ENCODE measurements around the gene ADCY4.

Gene ADCY4

GRCh38 chr14:24293525-24293924, 41.3 kb downstream of the ADCY4 start:
- FAIRE-seq, result no peak

DNA sequence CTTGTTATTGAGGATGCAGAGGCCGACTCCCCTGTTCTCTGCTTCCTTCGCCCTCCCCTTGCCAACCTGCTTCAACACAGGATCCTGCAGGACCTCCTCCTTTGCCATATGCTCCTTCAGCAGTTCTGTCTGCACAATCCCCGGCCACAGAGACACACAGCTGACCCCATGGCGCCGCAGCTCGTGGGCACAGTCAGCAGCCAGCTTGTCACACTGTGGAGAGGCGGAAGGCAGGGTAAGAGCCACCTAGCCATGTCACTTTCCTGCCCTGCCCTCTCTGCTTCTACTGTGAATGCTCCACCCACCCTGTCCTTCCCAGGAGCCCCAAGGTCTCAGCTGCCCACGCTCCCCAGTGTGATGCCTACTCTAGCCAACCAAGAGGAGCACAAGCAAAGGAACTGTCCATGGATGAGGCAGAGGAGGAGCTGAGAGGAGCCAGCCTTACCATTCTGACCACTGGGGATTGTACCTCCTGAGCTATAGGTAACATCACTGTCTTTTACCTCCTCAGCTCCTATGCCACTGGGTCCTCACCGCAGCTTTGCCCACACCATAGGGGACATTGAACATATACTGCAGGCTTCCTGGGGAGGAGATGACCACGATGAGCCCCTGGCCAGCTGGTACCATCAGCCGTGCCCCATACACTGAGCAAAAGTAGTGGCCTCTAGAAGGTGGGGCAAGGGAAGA, 42.6 kb downstream of the ADCY4 start:
- no peak for FAIRE-seq

DNA sequence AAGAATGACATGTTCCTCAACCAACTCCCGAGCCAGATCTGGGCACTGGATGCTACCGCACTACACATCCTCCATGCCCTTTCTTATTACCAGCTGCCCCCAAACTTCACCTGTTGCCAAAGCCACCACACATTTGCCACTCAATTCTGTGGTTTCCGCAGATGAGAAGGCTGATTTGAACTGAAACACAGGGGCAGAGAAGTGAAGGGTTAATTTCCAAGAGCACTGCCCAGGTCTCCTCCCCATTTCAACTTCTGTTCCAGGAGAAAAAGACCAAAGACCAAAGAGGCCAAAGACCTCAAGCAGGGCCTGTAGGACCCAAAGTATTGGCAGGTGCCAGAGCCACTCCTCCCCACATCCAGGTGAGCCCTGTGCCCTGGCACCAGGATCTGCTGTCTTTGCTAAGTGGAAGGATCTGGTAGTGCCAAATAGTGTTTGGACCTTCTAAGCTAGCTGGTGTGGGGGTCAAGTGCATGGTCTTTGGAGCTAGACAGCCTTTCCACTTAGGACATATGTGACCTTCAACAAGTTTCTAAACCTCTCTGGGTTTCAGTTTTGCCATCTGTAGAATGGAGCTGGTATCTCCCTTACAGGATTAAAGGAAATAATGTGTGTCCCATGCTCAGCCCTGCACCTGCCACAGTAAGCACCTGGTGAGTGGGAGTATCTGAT, 43.3 kb downstream of the ADCY4 start:
- no peak for FAIRE-seq

DNA sequence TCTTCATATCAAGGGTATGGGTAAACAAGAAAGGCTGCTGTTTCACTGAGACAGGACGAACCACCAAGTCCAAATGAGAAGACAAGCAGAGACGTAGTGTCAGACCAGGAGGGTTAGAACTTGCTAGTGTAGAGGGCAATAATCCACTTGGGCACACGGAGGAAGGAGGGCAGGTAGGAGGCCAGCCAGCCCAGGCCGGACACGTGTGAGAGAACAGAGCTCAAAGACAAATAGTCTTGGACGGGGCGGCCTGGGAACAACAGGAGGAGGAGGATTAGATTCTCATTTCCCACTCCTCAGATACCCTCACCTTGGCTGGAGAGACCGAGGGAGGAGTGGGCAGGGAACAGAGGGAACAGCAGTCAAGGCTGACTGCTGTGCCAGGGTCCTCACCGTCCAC, 44.1 kb downstream of the ADCY4 start:
- no peak for FAIRE-seq

GRCh38 chr14:24289649-24290280, 45.1 kb downstream of the ADCY4 start:
- FAIRE-seq, result no peak

DNA sequence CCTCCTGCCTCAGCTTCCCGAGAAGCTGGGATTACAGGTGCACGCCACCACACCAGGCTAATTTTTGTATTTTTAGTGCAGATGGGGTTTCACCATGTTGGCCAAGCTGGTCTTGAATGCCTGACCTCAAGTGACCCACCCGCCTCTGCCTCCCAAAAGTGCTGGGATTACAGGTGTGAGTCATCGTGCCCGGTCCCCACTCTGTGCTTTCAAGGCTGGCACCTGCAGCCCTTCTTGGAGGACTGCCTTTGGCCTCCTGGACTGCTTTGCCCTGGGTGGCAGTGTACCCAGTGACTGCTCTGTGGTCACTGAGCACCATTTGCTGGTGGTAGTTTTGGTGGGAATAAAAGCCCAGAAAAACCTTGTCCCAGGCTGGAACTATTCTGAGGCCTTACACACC, 47.9 kb downstream of the ADCY4 start:
- FAIRE-seq, result no peak

DNA sequence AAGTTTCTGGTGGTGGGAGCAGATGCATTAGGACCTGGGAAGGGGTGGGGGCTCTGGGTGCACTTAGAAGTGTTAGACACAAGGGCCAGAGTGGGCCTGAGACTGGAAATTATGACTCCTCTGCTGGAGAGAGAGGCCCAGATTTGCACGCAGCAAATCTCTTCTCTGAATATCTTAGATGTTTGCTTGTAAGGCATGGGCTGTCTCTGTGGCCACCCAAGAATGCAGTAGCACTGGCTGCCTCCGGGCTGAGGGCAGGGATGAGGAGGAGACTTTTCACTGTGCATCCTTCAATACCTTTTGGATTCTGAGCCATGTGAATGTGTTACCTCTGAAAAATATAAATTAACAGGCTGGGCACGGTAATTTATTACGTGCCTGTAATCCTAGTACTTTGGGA, 49.5 kb downstream of the ADCY4 start:
- FAIRE-seq, result no peak

DNA sequence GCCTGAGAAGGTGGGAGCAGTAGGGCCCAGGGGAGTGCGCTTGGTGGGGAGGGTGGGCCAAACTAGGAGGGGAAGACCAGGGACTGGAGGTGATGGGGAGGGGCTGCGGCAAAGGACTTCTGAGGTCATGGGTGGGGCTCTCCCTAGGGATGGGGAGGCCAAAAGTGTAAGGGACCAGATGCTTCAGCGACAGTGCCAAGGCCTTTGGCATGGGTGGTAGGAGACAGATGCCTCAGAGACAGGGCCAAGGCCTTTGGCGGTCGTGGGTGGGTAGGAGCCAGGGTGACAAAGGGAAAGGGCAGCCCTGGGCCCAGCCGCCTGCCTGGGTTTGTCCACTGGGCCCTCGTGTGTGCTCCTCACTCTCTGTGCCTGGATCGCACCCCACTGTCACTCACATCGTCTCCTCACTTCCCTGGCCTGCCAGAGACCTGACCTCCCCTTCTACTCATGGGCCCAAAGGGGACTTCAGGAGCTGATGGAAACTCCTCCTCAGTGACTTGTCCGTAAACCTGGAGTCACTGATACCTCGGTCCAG, 50.3 kb downstream of the ADCY4 start:
- no peak for FAIRE-seq

DNA sequence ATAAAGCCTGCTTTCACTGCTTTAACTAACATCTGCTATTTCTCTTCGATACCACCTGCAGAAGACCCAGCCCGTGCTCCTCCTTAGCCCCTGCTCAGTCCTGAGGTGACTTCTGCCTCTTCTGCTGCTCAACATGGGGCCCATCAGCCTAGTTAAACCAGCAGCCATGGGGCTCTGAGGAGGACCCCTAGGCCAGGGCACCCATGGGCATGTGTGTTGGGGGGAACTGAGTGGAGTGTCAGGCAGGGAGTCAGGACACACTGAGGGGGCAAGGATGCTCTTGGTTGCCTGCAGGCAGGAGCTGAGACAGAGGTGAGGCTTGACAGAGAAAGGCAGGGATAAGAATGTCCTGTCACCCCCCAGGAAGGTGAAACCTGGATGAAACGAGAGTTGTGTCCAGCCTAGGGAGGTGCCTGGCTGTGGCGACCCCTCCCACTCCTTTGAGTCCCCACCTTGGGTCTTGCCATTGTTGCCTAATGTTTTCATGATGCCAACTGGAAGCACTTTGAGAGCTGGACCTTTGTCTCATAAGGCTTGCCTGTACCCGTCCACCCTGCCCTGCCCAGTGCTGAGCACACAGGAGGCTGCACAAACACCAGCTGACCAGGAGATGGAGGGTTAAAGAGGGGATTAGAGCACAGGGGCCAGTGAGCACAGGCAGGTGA, 50.9 kb downstream of the ADCY4 start:
- no peak for FAIRE-seq

DNA sequence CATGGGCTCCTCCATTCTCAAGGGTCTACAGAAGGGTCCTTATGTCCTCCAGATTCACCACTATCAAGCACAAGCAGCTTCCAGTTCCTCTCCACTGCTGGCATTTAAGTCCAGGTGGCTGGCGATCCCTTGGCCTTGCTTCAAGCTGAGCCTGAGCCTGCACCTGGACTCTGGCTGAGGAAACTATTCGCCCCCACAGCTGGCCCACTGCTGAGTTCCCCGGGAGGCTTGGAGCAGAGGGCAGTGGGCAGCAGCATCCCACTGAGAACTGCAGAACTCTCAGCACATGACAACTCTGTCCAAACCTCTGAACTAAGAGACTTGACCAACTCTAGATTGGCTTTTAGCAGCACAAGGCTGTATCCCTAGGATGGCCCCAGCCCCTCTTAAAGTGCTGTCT, 52.1 kb downstream of the ADCY4 start:
- FAIRE-seq, result no peak

DNA sequence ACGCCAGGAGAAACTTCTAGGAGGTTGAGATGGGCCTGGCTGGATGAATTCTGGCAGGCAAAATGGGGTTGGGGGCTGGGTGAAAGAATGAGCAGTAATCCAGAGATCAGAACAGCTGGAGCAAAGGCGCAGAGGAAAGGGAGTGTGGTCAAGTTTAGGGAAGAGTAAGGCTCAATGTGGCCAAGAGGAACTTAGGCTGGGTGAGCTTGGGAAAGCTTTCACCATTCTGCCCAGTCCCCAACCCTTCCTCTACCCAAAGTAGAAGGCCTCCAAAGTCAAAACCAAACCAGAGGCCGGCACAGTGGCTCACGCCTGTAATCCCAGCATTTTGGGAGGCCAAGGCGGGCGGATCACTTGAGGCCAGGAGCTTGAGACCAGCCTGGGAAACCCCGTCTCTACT, 53.2 kb downstream of the ADCY4 start:
- FAIRE-seq, result no peak

DNA sequence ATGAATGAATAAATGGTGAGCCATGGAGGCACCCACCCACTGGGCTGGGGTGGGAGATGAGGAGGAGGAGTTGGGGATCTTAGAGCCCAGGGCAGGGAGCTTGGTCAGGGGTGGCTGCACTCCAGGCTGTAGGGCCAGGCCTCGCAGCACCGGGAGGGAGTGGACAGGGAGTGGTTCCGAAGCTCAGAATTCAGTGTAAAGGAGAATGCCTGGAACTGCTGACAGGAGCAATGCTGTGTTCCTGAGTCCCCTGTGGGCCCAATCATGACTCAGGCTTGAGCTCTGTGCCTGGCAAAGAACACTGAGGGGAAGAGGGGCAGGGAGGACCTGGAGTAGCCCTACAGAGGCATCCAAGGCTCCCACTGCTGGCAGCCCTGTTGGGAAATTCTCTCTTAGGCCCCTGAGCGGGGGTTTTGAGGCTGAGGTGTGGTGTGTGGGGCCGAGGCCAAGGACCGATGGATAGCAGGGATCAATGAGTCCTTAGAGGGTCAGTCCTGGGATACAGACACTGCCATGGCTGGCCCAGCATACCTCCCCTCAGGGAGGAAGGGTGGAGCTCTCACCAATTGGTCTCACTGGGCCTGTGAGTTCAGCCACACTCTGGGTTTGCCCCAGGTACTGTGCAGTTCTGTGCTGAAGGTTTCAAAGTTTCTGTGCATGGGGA, 53.9 kb downstream of the ADCY4 start:
- FAIRE-seq, result no peak

DNA sequence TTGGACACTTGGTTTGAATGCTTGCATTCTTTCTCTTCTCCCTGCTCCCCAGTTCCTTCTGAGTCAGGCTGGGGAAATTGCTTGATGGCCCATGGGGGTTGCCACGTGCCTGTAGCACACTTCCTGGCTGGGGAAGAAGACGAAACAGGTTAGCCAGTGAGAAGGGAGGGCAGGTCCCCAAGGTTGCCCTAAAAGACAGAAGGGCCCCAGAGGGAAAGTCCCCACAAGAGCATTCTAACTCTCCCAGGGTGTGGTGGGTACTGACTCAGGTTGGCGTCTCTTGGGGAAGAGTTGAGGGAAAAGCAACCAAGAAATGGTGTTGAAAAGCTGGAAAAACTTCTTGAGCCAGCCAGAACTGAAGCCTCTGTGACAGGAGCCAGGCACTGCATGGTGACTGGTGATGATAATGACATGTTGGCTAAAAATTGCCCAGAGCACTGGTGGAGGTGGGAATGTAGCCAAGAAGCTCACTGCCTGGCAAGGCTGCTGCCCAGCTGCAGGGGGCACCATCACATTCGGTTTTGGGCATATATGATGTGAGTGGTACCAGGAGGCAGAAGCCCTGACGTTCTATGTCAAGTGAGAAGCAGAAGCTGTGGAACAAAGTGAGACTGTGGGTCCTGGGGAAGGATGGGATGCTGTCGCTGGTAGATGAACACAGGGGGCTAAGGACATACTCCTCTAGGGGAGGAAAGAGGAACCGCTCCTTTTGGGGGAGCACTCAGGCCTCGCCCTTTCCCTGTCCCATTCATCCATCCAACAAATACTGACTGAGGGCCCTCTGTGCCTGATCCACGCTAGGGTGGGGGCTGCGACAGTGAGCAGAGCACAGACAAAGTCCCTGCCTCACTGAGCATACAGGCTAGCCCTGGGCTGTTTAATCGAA, 55.3 kb downstream of the ADCY4 start:
- FAIRE-seq, result no peak

- no peak for FAIRE-seq
Observed at GRCh38 chr14:24278424-24278823, 56.4 kb downstream of the ADCY4 start.

- no peak for FAIRE-seq
Observed at GRCh38 chr14:24277606-24278321, 57.1 kb downstream of the ADCY4 start.

GRCh38 chr14:24277071-24277470, 57.8 kb downstream of the ADCY4 start:
- FAIRE-seq, result no peak

- no peak for FAIRE-seq
Observed at GRCh38 chr14:24274101-24274543, 60.7 kb downstream of the ADCY4 start.

GRCh38 chr14:24273422-24273998, 61.4 kb downstream of the ADCY4 start:
- FAIRE-seq, result no peak

GRCh38 chr14:24272467-24272866, 62.4 kb downstream of the ADCY4 start:
- FAIRE-seq, result no peak

- no peak for FAIRE-seq
Observed at GRCh38 chr14:24271834-24272263, 63.0 kb downstream of the ADCY4 start.
